T-helper 17 cell (primary cell): ENCODE measurements around the gene PADI4. TPM values are rescaled to one million over a fixed set of nuclear protein-coding genes. Genes with fewer than 3 reads are reported as not detected.
"Not testable (repeated sequence)": the region's sequence is repeated elsewhere in the genome, so short reads cannot be mapped to it uniquely, and the experiment has no call there.

Experiments
- ATAC-seq: fragments of 150-1000 bp; cut with Tn5 transposase; 2 replicates; pipeline ENCODE4 v1.10.0; 2021; ENCODE audit warnings: mild to moderate bottlenecking, moderate library complexity
- DNase-seq, 3 donors: peaks; one replicate each; pipeline versions ENCODE4 v3.0.0 to v3.0.0-alpha.2; 2020 to 2021
- H3K9me3 ChIP-seq: one replicate; pipeline ENCODE4 v1.7.0; 2013; ENCODE audit warnings: low read length, mild to moderate bottlenecking; ENCODE audit not compliant: control insufficient read depth, poor library complexity, severe bottlenecking
- H3K27ac Mint-ChIP-seq: one replicate; pipeline ENCODE4 v1.8.0; 2022; ENCODE audit warnings: mild to moderate bottlenecking, moderate library complexity, mixed read lengths
- H3K27me3 Mint-ChIP-seq: one replicate; pipeline ENCODE4 v1.8.0; 2022; ENCODE audit warnings: mixed read lengths
- H3K36me3 Mint-ChIP-seq: one replicate; pipeline ENCODE4 v1.8.0; 2022; ENCODE audit warnings: low read depth, mixed read lengths
- H3K4me1 Mint-ChIP-seq: one replicate; pipeline ENCODE4 v1.8.0; 2022; ENCODE audit warnings: mild to moderate bottlenecking, mixed read lengths
- H3K4me3 Mint-ChIP-seq: one replicate; pipeline ENCODE4 v1.8.0; 2022; ENCODE audit warnings: mild to moderate bottlenecking, moderate library complexity, mixed read lengths
- total RNA-seq, 4 donors: library from RNA in 2 of 4; stranded (reverse) in 2 of 4; gene quantifications; one replicate each; pipeline ENCODE4 v1.2.3 and lab custom pipeline; 2022 to 2026

PADI4 gene
- total RNA-seq, 2 donors from 2014 or later = 1.5 to 1.6 TPM

DNA sequence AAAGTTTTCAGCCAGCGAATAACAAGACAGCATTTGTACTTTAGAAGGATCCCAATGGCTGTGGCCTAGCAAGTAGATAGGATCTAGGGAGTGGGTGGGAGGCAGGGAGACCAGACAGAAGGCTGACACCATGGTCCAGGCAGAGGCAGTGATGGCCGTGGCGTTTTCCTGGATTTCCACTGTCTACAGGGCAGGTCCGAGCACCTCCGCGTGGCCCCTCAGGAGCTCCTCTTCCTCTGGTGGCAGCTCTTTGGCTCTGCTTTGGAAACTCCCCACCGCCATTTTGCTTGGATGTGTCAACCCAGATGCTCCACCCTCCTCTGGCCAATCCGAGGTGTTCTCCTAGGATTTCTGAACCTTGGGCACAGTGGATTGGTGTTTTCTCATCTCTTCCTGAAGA lies 25.1 kb downstream of the PADI4 start:
- Mint-ChIP-seq H3K36me3 (peaks cover 4% of the 10 kb centered on the region), H3K4me1 (no peaks in the 10 kb centered on the region), H3K27me3 (peaks cover 55% of the 10 kb centered on the region), H3K27ac (no peak overlapping the region), H3K4me3 (no peak overlapping the region)
- DNase-seq (no peak), ATAC-seq (no peak)
- H3K9me3 ChIP-seq = no peaks in the 10 kb centered on the region

- Mint-ChIP-seq H3K36me3 (peaks cover 7% of the 10 kb centered on the region), H3K27ac (no peak overlapping the region), H3K27me3 (peaks cover 59% of the 10 kb centered on the region), H3K4me3 (no peak overlapping the region), H3K4me1 (no peaks in the 10 kb centered on the region)
- no peak for ATAC-seq
- DNase-seq = peak in 2 of 3 donors; percentile 36 to 59
- H3K9me3 ChIP-seq = no peaks in the 10 kb centered on the region
Measured at GRCh38 chr1:17335821-17336710, 28.1 kb downstream of the PADI4 start.

- Mint-ChIP-seq H3K36me3 (peaks cover 3% of the 10 kb centered on the region), H3K4me1 (no peaks in the 10 kb centered on the region), H3K27me3 (peaks cover 52% of the 10 kb centered on the region), H3K4me3 (no peak overlapping the region), H3K27ac (no peak overlapping the region)
- ATAC-seq (no peak), DNase-seq (no peak)
- no peaks in the 10 kb centered on the region for H3K9me3 ChIP-seq
Measured at GRCh38 chr1:17338706-17339493, 30.9 kb downstream of the PADI4 start.

- DNase-seq = no peak
- Mint-ChIP-seq H3K36me3 (peaks cover 3% of the 10 kb centered on the region), H3K4me1 (no peaks in the 10 kb centered on the region), H3K27ac (no peak overlapping the region), H3K27me3 (peaks cover 51% of the 10 kb centered on the region), H3K4me3 (no peak overlapping the region)
- H3K9me3 ChIP-seq = no peaks in the 10 kb centered on the region
- no peak for ATAC-seq
Measured at GRCh38 chr1:17339521-17339920, 31.5 kb downstream of the PADI4 start.

GRCh38 chr1:17340358-17340757 lies 32.4 kb downstream of the PADI4 start:
- no peaks in the 10 kb centered on the region for H3K9me3 ChIP-seq
- Mint-ChIP-seq H3K36me3 (peaks cover 3% of the 10 kb centered on the region), H3K4me3 (no peak overlapping the region), H3K27me3 (peaks cover 48% of the 10 kb centered on the region), H3K27ac (no peak overlapping the region), H3K4me1 (no peaks in the 10 kb centered on the region)
- ATAC-seq (no peak), DNase-seq (no peak)

DNA sequence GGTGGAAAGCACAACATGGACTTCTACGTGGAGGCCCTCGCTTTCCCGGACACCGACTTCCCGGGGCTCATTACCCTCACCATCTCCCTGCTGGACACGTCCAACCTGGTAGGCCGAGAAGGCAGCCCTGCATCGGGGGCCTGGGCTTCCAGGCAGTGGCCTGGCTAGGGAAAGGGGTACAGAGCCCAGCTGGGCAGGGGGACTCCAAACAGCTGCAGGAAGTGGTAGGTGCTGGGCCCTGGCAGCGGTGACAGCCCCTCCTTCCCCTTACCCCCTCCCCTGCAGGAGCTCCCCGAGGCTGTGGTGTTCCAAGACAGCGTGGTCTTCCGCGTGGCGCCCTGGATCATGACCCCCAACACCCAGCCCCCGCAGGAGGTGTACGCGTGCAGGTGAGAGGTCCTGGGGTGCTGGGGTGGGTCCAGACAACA lies 34.0 kb downstream of the PADI4 start:
- ATAC-seq (no peak), DNase-seq (no peak)
- peaks cover 44% of the 10 kb centered on the region for H3K27me3 Mint-ChIP-seq
- no peaks in the 10 kb centered on the region for H3K9me3 ChIP-seq
- H3K27ac Mint-ChIP-seq = no peak overlapping the region
- no peak overlapping the region for H3K4me3 Mint-ChIP-seq
- H3K4me1 Mint-ChIP-seq = no peaks in the 10 kb centered on the region
- peaks cover 3% of the 10 kb centered on the region for H3K36me3 Mint-ChIP-seq

GRCh38 chr1:17345506-17345905 lies 37.5 kb downstream of the PADI4 start:
- not testable (repeated sequence) for H3K36me3 Mint-ChIP-seq, H3K9me3 ChIP-seq, DNase-seq, H3K4me3 Mint-ChIP-seq, H3K27ac Mint-ChIP-seq, ATAC-seq, H3K4me1 Mint-ChIP-seq
- peaks cover 33% of the 10 kb centered on the region for H3K27me3 Mint-ChIP-seq

DNA sequence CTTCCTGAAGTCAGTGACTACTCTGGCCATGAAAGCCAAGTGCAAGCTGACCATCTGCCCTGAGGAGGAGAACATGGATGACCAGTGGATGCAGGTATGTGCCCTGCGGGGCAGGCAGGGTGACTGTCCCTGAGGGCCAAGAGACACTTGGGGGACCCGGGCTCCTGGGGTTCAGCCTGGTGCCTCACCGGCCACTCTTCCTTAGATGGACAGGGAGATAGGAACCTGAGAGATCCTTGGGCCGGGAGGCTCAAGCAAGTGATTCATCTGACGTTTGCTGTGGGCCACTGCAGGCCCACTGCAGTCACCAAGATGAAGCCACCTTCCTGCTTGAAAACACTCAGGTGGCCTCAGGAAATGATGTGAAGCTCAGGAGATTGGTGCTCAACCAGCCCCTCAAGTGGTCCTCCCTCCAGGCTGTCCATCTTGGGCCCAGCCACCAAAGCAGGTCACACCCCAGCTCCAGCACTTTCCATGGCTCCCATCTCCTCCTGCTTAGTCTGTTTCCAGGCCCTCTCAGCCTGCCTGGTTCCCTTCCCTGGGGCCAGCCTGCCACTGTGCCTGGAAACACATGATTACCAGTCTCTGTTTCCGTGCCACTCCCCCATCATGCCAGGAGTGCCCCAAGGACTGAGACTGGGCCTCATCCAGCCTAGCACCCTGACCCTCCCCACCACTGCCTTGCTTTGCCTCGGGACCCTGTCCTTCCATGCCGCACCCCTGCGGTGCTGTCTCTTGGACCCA lies 38.2 kb downstream of the PADI4 start:
- ATAC-seq (no peak), DNase-seq (no peak)
- Mint-ChIP-seq H3K27ac (no peak overlapping the region), H3K4me3 (no peak overlapping the region), H3K4me1 (peaks cover 6% of the 10 kb centered on the region), H3K27me3 (peaks cover 37% of the 10 kb centered on the region), H3K36me3 (peaks cover 2% of the 10 kb centered on the region)
- H3K9me3 ChIP-seq = no peaks in the 10 kb centered on the region

- no peak for DNase-seq
- no peaks in the 10 kb centered on the region for H3K9me3 ChIP-seq
- Mint-ChIP-seq H3K27ac (no peak overlapping the region), H3K4me3 (no peak overlapping the region), H3K27me3 (peaks cover 42% of the 10 kb centered on the region), H3K4me1 (peaks cover 6% of the 10 kb centered on the region), H3K36me3 (peaks cover 2% of the 10 kb centered on the region)
- ATAC-seq = no peak
Measured at GRCh38 chr1:17347769-17348592, 40.0 kb downstream of the PADI4 start.

GRCh38 chr1:17348593-17349234 lies 40.7 kb downstream of the PADI4 start:
- no peaks in the 10 kb centered on the region for H3K9me3 ChIP-seq
- H3K4me3 Mint-ChIP-seq = no peak overlapping the region
- H3K27ac Mint-ChIP-seq = no peak overlapping the region
- H3K4me1 Mint-ChIP-seq = peaks cover 6% of the 10 kb centered on the region
- ATAC-seq (no peak), DNase-seq (no peak)
- peaks cover 48% of the 10 kb centered on the region for H3K27me3 Mint-ChIP-seq
- peaks cover 2% of the 10 kb centered on the region for H3K36me3 Mint-ChIP-seq

- H3K27ac Mint-ChIP-seq = no peak overlapping the region
- H3K4me1 Mint-ChIP-seq = peaks cover 6% of the 10 kb centered on the region
- H3K4me3 Mint-ChIP-seq = no peak overlapping the region
- H3K27me3 Mint-ChIP-seq = peaks cover 48% of the 10 kb centered on the region
- no peak for DNase-seq
- H3K9me3 ChIP-seq = no peaks in the 10 kb centered on the region
- peaks cover 2% of the 10 kb centered on the region for H3K36me3 Mint-ChIP-seq
- no peak for ATAC-seq
Measured at GRCh38 chr1:17350083-17350482, 42.1 kb downstream of the PADI4 start.

DNA sequence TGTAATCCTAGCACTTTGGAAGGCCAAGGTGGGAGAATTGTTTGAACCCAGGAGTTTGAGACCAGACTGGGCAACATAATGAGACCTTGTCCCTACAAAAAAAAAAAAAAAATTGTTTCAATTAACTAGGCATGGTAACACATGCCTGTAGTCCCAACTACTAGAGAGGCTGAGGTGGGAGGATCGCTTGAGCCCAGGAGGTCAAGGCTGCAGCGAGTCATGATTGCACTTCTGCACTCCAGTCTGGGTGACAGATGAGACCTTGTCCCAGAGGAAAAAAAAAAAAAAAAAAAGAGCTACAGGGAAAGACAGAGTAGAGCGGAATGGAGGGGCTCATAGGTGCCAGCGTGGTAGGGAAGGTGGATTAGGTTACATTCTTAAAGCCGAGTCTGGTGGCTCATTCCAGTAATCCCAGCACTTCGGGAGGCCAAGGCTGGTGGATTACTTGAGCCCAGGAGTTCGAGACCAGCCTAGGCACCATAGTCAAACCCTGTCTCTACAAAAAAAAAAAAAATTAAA lies 43.0 kb downstream of the PADI4 start:
- H3K27ac Mint-ChIP-seq = no peak overlapping the region
- H3K27me3 Mint-ChIP-seq = peaks cover 48% of the 10 kb centered on the region
- no peak overlapping the region for H3K4me3 Mint-ChIP-seq
- peaks cover 6% of the 10 kb centered on the region for H3K4me1 Mint-ChIP-seq
- ATAC-seq = no peak
- DNase-seq = no peak
- no peaks in the 10 kb centered on the region for H3K9me3 ChIP-seq
- peaks cover 2% of the 10 kb centered on the region for H3K36me3 Mint-ChIP-seq
